Measurements from ENCODE around the gene ZFP28.

The ZFP28 gene

DNA sequence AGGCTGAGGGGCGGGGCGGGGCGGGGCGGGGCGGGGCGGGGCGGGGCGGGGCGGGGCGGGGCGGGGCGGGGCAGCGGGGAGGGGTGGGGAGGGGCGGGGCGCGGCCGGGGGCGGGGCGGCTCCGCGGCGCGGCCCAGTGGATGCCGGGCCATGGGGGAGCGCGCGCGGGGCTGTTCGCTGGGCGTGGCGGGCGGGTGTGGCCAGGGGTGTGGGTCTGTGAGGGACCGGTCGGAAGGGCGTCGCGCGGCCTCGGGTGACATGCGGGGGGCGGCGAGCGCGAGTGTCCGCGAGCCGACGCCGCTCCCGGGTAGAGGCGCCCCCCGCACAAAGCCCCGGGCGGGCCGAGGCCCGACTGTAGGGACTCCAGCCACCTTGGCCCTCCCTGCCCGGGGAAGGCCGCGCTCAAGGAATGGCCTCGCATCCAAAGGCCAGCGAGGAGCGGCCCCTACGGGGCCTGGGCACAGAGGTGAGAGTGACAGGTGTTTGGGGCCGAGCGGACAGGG, at the start of gene ZFP28:
ZFP28 (plus strand) TSS at position 188 of the 503 bp plus-strand sequence; CDS start at position 259, 71 bp downstream.
- H3K4me3 ChIP-seq: peak within 1 kb of the TSS; percentile 52 to 81 (median 64)
- H3K27ac ChIP-seq: peak within 1 kb of the TSS; percentile 75 to 98 (median 90)

DNA sequence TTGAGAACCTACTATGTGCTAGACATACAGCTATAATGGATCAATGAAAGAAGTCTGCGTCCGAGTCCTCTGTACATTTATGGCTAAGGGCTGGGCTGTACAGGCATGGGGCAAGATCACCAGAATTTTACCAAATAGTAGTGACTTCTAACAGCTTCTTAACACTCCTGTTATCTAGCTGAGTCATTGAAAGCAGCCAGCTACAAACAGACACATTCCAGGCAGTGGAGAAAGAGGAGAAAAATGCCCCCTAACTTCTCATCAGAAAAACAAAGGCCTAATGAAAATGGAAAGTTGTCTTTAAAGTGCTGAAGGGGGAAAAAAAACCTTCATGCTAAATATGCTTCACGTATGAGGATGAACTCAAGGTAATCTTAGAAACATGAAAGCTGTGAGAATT, 47.3 kb upstream of the ZFP28 start:
- Histone ChIP-seq H3K4me3 (no peak overlapping the region), H3K27ac (no peak overlapping the region)

DNA sequence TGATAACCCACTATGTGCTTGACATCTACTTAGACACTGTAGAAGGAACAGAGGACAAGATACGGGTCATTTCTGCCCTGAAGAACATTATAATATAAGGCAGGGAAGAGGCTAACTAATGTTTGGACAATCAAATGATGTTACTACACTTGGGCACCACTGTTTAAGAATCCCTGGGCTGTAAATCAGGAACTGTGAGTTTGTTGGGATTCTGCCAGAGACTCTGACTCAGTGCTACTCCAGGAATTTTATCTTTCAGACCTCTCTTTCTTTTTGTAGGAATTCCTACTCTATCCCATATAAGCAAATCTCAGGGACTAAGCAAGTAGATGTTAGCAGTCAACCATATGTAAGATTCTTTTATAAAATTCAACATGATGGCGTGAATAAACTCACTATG, 34.2 kb upstream of the ZFP28 start:
- Histone ChIP-seq H3K4me3 (no peak overlapping the region), H3K27ac (no peak overlapping the region)

DNA sequence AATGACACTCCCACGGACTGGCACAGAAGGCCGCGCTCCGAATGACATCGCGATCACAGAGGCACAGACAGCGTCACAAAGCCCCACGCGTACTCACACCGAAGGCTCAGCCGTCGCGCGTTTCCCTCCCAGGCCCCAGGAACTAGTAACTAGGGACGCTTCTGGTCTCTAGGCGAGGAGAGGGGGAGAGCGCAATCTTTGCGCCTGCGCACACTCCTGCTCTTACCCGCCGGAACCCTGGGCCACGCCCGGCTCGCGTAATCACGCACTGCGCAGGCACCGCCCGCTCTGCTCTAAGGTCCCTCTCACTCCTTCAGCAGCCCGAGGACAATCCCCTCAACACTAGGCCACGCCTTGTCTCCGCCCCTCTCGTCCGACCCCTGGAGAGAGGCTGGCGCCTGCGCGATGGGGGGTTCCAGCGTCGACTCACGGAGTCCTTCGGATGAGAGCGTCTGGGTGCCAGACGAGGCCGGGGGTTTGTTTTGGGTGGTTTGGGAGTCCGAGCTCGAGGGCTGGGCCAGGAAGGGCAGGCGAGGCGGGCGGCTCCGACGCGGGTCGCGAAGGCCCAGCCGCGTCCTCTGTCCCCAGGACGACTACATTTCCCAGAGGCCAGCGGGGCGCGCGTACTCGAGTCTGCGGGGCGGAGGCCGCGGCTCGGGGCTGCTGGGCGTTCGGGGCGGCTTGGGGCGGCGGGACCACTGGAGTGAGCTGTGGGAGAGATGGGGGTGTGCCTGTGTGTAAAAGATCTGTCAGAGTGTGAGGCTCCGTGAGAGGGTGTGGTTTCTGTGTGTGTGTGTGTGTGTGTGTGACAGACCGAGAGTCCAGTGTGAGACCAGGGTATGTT, 31.1 kb upstream of the ZFP28 start, which contains the start of gene ZNF471:
ZNF471 (plus strand) TSS at position 410 of the 844 bp plus-strand sequence. CDS start 3,717 bp downstream, outside the sequence.
- peak within 1 kb of the TSS; percentile 18 to 99 (median 92) for H3K27ac ChIP-seq
- peak within 1 kb of the TSS; percentile 32 to 69 (median 46) for H3K4me3 ChIP-seq

DNA sequence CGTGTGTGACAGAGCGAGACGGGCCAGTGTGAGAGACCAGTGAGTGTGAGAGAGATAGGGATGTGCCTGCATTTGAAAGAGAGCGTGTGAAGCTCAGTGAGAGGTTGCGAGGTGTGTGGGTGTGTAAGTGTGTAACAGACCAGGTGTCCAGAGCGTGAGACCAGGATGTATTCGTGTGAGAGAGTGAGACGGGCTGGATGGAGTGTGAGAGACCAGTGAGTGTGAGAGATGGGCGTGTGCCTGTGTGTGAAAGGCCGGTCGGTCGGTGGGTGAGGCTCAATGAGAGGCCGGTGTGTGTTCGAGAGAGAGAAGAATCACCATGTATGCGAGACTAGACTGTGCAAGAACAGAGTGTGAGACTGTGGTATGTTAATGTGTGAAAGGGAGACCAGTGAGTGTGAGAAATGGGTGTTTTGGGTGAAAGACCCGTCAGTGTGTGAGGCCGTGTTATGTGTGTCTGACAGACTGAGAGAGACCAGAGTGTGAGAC, 30.4 kb upstream of the ZFP28 start:
- peak overlapping the region; percentile 32 to 69 (median 46) for H3K4me3 ChIP-seq
- H3K27ac ChIP-seq: peak overlapping the region in 19 of 21 experiments; percentile 78 to 99 (median 92)

DNA sequence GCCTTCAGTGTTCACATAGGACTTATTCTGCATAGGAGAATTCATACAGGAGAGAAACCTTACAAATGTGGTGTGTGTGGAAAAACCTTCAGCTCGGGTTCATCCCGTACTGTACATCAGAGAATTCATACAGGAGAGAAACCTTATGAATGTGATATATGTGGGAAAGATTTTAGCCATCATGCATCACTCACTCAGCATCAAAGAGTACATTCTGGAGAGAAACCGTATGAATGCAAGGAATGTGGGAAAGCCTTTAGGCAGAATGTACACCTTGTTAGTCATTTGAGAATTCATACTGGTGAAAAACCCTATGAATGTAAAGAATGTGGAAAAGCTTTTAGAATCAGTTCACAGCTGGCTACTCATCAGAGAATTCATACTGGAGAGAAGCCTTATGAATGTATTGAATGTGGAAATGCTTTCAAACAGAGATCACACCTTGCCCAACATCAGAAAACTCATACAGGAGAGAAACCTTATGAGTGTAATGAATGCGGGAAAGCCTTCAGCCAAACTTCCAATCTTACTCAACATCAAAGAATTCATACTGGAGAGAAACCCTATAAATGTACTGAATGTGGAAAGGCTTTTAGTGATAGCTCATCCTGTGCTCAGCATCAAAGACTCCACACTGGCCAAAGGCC, 13.4 kb upstream of the ZFP28 start:
- no peak overlapping the region for H3K27ac ChIP-seq
- H3K4me3 ChIP-seq: no peak overlapping the region

DNA sequence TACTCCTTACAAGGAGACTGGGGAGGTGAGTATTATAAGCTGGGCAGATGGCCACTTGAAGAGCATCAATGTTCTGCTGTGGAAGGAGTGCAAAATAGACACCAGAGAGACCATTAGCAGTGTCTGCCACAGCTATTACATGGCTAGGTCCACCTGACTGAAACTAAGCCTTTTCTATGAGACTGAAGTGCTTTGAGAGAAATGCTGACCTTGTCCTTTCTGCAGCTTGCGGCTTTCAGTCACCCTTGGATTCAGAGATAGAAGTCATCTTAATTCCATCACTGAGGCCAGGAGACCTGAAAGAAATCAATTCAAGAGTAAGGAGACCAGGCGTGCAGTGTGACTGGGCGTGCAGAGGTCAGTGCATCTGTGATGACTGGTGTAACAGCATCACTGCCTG, 1.3 kb upstream of the ZFP28 start:
- no peak overlapping the region for H3K4me3 ChIP-seq
- H3K27ac ChIP-seq: no peak overlapping the region

DNA sequence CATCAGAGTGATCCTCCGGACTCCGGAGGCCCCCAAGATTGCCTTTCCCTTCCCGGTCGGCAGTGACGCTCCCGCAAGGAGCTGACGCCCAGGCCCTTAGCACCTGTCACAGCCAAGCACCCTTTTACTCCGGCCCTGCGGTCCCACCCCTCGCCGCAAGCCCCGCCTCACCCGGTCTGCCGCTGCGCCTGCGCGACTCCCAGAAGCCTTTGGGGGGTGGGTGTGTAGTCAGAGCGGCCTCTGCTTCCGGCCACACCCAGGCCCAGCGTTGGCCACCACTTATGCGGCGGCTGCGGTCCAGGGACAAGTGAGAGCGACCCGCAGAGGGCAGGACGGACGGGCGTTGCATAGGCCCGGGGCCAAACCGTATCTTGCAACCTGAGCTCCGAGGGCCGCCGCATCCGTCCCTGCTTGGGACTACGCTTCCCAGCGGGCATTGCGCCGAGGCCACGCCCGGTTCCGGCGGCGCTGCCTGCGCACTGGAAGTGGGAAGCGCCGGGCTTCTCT, 441 bp upstream of the ZFP28 start:
- Histone ChIP-seq H3K4me3 (peak overlapping the region; percentile 45 to 81 (median 55)), H3K27ac (peak overlapping the region; percentile 67 to 98 (median 90))

DNA sequence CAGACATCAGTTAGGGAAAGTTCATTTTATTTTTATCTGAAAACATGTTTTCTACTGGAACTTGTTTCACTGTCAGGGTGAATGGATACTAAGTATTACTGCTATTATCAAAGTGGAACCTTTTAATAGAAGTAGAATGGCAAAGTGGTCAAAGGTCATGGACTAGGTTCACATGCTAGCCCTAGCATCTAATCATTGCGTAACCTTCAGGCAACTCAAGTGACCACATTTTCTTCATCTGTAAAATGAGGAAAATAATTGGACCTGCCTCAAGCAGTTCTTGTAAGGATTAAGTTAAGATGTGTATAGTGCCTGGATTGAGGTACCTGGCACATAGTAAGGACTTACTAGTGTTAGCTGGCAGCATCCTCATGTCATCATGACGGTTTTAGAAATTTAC, 5.0 kb downstream of the ZFP28 start:
- no peak overlapping the region for H3K4me3 ChIP-seq
- no peak overlapping the region for H3K27ac ChIP-seq

DNA sequence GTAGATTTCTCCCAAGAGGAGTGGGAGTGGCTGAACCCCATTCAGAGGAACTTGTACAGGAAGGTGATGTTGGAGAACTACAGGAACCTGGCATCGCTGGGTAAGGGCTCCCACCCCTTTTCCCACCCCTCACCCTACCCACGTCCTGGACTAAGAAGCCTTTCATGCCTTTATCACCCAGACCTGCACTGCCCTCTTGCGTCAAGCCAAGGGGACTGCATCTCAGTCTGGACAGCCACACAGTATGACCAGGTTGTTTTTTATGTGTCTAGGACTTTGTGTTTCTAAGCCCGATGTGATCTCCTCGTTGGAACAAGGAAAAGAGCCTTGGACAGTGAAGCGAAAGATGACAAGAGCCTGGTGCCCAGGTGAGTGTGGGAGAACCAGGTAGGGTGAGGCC, 8.8 kb downstream of the ZFP28 start:
- no peak overlapping the region for H3K27ac ChIP-seq

DNA sequence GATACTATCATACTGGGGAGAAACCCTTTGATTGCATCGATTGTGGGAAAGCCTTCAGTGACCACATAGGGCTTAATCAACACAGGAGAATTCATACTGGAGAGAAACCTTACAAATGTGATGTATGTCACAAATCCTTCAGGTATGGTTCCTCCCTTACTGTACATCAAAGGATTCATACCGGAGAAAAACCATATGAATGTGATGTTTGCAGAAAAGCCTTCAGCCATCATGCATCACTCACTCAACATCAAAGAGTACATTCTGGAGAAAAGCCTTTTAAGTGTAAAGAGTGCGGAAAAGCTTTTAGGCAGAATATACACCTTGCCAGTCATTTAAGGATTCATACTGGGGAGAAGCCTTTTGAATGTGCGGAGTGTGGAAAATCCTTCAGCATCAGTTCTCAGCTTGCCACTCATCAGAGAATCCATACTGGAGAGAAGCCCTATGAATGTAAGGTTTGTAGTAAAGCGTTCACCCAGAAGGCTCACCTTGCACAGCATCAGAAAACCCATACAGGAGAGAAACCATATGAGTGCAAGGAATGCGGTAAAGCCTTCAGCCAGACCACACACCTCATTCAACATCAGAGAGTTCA, 15.6 kb downstream of the ZFP28 start:
- H3K4me3 ChIP-seq: no peak overlapping the region
- H3K27ac ChIP-seq: no peak overlapping the region

More for the DNA sequence above, 8.8 kb downstream of the ZFP28 start:
- H3K4me3 ChIP-seq: no peak overlapping the region

DNA sequence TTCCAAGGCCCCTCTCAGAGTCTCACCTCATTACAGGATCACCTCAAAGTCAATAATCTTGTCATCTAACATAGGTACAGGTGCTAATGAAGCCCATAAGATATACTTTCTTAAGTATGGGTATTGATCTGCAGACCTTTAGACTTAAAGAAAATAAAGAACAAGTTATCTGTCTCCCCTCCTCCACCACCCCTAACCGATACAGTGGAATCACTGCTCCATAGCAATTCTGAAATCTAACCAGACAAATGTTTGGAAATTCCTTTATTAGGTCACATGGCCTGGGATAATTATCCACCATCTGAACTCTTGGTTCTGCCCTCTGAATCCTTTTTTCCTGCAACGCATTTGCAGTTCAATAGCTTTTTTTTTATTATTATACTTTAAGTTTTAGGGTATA, 24.0 kb downstream of the ZFP28 start:
- H3K4me3 ChIP-seq: no peak overlapping the region

DNA sequence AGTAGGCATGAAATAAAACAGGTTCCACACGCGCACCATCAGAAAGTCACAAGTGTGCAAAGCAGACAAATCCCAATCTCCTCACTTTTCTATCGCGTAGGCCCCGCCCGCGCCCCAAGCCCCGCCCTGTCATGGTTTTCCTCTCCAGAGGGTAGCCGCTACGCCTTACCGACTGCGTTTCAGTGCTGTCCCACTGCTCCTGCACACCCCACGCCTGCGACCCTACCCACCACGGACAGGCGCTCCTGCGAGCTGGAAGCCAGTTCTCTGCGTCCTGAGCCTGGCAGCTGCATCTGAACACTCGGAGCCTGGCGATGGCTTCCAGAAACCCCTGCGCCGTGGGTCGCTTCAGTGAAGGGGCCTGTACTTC, 28.1 kb downstream of the ZFP28 start:
- peak overlapping the region; percentile 85 to 98 (median 92) for H3K4me3 ChIP-seq
- H3K27ac ChIP-seq: peak overlapping the region; percentile 49 to 89 (median 82)

More for the DNA sequence above, 24.0 kb downstream of the ZFP28 start:
- H3K27ac ChIP-seq: no peak overlapping the region

DNA sequence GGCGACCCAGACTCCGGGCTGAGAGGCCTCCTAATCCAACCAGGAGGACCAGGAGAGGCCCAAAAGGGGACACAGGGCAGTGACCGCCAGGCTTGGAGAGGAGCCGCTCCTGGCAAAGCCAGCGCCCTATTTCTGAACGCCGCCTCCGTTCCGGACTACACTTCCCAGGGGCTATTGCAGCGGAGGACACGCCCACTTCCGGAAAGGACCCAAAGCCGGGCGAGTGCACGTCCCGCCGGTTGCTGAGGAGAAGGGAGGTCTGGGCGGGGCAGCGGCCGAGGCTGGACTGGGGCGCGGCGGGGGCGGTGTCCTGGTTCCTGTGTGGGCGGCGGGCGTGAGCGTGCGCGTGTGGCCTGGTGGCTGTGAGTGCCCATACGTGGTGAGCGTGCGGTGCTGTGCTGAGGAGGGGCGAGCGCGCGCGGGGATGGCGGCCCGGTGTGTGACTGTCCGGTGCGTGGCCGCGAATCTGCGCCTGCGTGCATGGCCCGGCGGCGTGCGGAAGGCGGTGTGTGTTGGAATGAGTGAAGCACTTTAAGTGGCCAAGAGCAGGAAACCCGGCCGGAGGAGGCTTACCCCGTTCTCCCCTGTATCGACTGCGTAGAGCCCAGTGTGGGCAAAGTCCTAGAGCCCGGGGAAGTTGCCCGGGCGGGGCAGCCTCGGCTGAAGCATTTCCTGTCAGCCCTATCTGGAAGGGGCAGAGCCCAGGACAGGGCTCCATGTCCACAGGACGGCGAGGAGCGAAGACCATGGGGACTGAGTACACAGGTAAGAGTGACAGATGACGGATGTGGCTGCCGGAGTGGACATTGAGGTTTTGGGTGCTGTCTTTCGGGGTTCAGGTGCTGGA, 28.7 kb downstream of the ZFP28 start, which contains the start of gene ZNF470:
ZNF470 (plus strand) TSS at position 195 of the 847 bp plus-strand sequence. CDS start 2,844 bp downstream, outside the sequence.
- Histone ChIP-seq H3K4me3 (peak within 1 kb of the TSS; percentile 85 to 98 (median 92)), H3K27ac (peak within 1 kb of the TSS; percentile 49 to 89 (median 82))

DNA sequence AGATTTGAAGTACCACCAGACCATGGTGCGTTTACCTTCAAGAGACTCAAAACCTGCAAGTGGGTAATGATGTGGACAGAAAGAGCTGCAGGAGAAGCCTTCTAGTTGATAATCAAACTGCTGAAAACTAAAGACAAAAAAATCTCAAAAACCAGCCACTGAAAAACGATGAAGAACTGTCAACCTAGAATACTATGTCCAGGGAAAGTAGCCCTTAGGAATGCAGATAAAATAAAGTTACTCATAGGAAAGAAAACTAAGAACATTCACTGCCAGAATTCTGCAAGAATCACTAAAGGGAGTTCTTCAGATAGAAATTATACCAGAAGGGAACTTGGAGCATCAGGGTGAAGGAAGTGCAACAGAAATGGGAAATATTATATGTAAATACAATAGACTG, 33.8 kb downstream of the ZFP28 start:
- H3K4me3 ChIP-seq: no peak overlapping the region

DNA sequence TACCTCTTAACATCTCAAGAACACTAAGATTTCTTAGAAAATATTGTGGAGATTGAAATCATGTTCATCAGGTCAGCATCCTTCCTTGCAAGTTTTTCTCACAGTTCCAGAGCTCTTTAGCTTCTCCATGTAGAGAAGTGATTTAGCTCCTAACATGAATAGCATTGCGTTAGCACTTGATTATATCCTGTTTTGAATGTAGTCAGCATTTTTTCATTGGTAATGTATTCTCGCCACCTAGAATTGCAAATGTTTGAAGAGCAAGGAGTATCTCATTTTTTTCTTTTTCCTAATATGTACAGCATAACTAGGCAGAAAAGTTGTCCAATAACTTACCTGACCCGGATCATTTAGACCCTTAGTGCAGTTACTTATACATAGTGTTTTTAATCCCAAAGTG, 35.2 kb downstream of the ZFP28 start:
- no peak overlapping the region for H3K27ac ChIP-seq
- H3K4me3 ChIP-seq: no peak overlapping the region

More for the DNA sequence above, 33.8 kb downstream of the ZFP28 start:
- no peak overlapping the region for H3K27ac ChIP-seq

DNA sequence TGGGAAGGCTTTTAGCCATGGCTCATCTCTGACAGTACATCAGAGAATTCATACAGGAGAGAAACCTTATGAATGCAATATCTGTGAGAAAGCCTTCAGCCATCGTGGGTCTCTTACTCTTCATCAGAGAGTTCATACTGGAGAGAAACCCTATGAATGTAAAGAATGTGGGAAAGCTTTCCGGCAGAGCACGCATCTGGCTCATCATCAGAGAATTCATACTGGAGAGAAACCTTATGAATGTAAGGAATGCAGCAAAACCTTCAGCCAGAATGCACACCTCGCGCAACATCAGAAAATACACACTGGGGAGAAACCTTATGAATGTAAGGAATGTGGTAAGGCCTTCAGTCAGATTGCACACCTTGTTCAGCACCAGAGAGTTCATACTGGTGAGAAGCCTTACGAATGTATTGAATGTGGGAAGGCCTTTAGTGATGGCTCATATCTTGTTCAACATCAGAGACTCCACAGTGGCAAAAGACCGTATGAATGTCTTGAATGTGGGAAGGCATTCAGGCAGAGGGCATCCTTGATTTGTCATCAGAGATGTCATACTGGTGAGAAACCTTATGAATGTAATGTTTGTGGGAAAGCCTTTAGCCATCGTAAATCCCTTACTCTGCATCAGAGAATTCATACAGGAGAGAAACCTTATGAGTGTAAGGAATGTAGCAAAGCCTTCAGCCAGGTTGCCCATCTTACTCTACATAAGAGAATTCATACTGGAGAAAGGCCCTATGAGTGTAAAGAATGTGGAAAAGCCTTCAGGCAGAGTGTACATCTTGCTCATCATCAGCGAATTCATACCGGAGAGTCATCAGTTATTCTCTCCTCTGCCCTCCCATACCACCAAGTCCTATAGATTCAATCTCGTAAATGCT, 39.2 kb downstream of the ZFP28 start:
- no peak overlapping the region for H3K4me3 ChIP-seq
- no peak overlapping the region for H3K27ac ChIP-seq

DNA sequence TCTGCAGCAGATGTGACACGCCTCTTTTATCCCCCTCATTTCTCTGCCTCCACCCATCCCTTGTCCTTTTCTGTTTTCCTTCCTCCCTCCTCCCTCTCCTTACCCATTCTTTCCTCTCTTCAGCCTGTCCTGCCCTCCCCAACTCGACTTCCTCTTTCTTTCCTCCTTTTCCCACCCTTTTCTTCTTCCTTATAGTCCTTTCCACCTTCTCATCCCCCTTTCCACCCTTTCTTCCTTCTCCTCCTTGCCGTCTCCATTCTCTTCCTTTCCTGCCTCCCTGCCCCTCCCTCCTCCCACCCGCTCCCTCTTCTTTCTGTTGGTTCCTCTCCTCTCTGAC, 55.7 kb downstream of the ZFP28 start:
- Histone ChIP-seq H3K27ac (peak overlapping the region in 5 of 21 experiments; percentile 64 to 89 (median 80)), H3K4me3 (peak overlapping the region in 3 of 7 experiments; percentile 86 to 94 (median 88))
